Measurements from ENCODE around the gene COL4A4. TPM values are rescaled to one million over a fixed set of nuclear protein-coding genes. Genes with fewer than 3 reads are reported as not detected.

COL4A4 gene
- total and polyA plus RNA-seq, 12 donors, result 0.44 to 41.6 (median 22.1) TPM

GRCh38 chr2:227127201-227127600 is 36.8 kb downstream of the COL4A4 start:
- H3K27me3 ChIP-seq, result no peaks in the 10 kb centered on the region
- no peak overlapping the region for H3K27ac ChIP-seq
- no peaks in the 10 kb centered on the region for H3K36me3 ChIP-seq (replicated peaks in 1 of 2)
- no peaks in the 10 kb centered on the region for H3K9me3 ChIP-seq (replicated peaks in 1 of 3)
- TF ChIP-seq POLR2A (IDR thresholded peaks at IDR 0.05) (no peak), CTCF (IDR thresholded peaks at IDR 0.05) (no peak)
- intact Hi-C loops (cut with DNase I), result no loop called here
- no peak for DNase-seq
- peaks cover 0 to under 1% of the 10 kb centered on the region in 2 donors for H3K4me1 ChIP-seq (replicated peaks in 1 of 2)
- no peak overlapping the region for H3K4me3 ChIP-seq
- 56 to 63% (median 60%) methylated on average over 8 of the region's 8 CpGs for WGBS, 4 donors

- intact Hi-C loops (cut with DNase I), result no loop called here
- no peaks in the 10 kb centered on the region for H3K27me3 ChIP-seq
- H3K4me3 ChIP-seq, result no peak overlapping the region
- peak in 4 of 6 experiments; percentile 2 to 30 (median 21) for TF ChIP-seq CTCF (IDR thresholded peaks at IDR 0.05)
- TF ChIP-seq POLR2A (IDR thresholded peaks at IDR 0.05), result no peak
- peak; percentile 38 to 71 (median 70) for DNase-seq
- H3K27ac ChIP-seq, result no peak overlapping the region
- H3K36me3 ChIP-seq (replicated peaks in 1 of 2), result no peaks in the 10 kb centered on the region
- H3K9me3 ChIP-seq (replicated peaks in 1 of 3), result no peaks in the 10 kb centered on the region
- H3K4me1 ChIP-seq (replicated peaks in 1 of 2), result peaks cover 0 to 4% of the 10 kb centered on the region in 2 donors
- 41 to 56% (median 51%) methylated on average over 5 of the region's 5 CpGs for WGBS, 4 donors
These were observed 38.5 kb downstream of the COL4A4 start for GRCh38 chr2:227125506-227125905.

GRCh38 chr2:227124811-227125210 is 39.2 kb downstream of the COL4A4 start:
- DNase-seq, result no peak
- intact Hi-C loops (cut with DNase I), result no loop called here
- Histone ChIP-seq H3K27me3 (no peaks in the 10 kb centered on the region), H3K36me3 (replicated peaks in 1 of 2) (no peaks in the 10 kb centered on the region), H3K27ac (no peak overlapping the region), H3K4me3 (no peak overlapping the region), H3K9me3 (replicated peaks in 1 of 3) (no peaks in the 10 kb centered on the region), H3K4me1 (replicated peaks in 1 of 2) (peaks cover 0 to 4% of the 10 kb centered on the region in 2 donors)
- WGBS, 4 donors, result 74 to 83% (median 78%) methylated on average over 2 of the region's 2 CpGs
- TF ChIP-seq CTCF (IDR thresholded peaks at IDR 0.05), result no peak
- no peak for TF ChIP-seq POLR2A (IDR thresholded peaks at IDR 0.05)

GRCh38 chr2:227123697-227124096 is 40.3 kb downstream of the COL4A4 start:
- TF ChIP-seq POLR2A (IDR thresholded peaks at IDR 0.05), result no peak
- TF ChIP-seq CTCF (IDR thresholded peaks at IDR 0.05), result no peak
- Histone ChIP-seq H3K9me3 (replicated peaks in 1 of 3) (no peaks in the 10 kb centered on the region), H3K27me3 (no peaks in the 10 kb centered on the region), H3K36me3 (replicated peaks in 1 of 2) (no peaks in the 10 kb centered on the region), H3K4me1 (replicated peaks in 1 of 2) (peaks cover 0 to 4% of the 10 kb centered on the region in 2 donors), H3K27ac (no peak overlapping the region), H3K4me3 (no peak overlapping the region)
- WGBS, 4 donors, result 84 to 92% (median 89%) methylated on average over 4 of the region's 4 CpGs
- intact Hi-C loops (cut with DNase I), result no loop called here
- no peak for DNase-seq
